GM12865 (cell line): ENCODE measurements around the gene ATP13A3.

Experiments used
- DNase-seq: peaks from one replicate; pipeline ENCODE4 v3.0.0; 2010; ENCODE audit warnings: low read depth
- H3K4me3 ChIP-seq: 2 replicates; pipeline ENCODE4 v1.5.1; 2011; ENCODE audit warnings: mild to moderate bottlenecking, low read depth, low read length, control low read depth
- CTCF ChIP-seq: IDR thresholded peaks from 2 replicates; pipeline ENCODE4 v1.5.1; 2011; ENCODE audit warnings: low read length, control low read depth, low read depth, inconsistent platforms; ENCODE audit not compliant: insufficient read depth; ENCODE audit errors: missing control alignments

The ATP13A3 gene

GRCh38 chr3:194396859-194397756 lies 89.7 kb downstream of the ATP13A3 start:
- H3K4me3 ChIP-seq = no peak overlapping the region; the same call in 1 of the 2 replicates
- no peak for TF ChIP-seq CTCF
- DNase-seq = no peak

- H3K4me3 ChIP-seq = no peak overlapping the region
- DNase-seq = no peak
- TF ChIP-seq CTCF = no peak
Measured at GRCh38 chr3:194396539-194396858, 90.3 kb downstream of the ATP13A3 start.

GRCh38 chr3:194395778-194396538 lies 90.8 kb downstream of the ATP13A3 start:
- no peak for TF ChIP-seq CTCF
- no peak for DNase-seq
- no peak overlapping the region for H3K4me3 ChIP-seq

GRCh38 chr3:194395212-194395611 lies 91.6 kb downstream of the ATP13A3 start:
- no peak for TF ChIP-seq CTCF
- no peak overlapping the region for H3K4me3 ChIP-seq
- no peak for DNase-seq

GRCh38 chr3:194392576-194392975 lies 94.2 kb downstream of the ATP13A3 start:
- no peak for TF ChIP-seq CTCF
- H3K4me3 ChIP-seq = no peak overlapping the region
- no peak for DNase-seq

- DNase-seq = no peak
- no peak overlapping the region for H3K4me3 ChIP-seq
- TF ChIP-seq CTCF = no peak
Measured at GRCh38 chr3:194390835-194391234, 96.0 kb downstream of the ATP13A3 start.
